NCI-H446 treated with DMSO at 0.1 percent for 48 hours (cell line): ENCODE results near the gene VAC14.

Experiments used
- DNase-seq: peaks from one replicate; lab custom pipeline; 2025; lab: John Stamatoyannopoulos, UW

The VAC14 gene

DNA sequence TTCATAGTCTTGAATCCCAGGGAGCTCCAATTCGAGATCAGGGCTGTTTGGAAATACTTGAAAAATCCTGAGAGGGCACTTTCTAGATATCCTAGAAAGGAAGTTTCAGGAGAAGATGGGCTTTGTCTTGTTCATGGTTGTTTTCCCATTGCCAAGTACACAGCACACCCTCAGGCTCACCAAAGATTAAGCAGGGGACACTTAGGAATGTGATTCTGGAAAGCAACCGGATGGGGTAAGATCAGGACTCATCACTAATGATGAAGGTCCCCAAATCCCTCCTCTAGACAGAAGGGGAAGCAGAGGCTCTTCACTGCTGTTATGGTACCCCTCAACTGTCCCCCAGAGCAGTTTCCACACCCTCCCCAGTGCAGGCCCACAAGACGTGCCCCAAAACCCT lies 40.7 kb downstream of the VAC14 start:
- no peak for DNase-seq

DNA sequence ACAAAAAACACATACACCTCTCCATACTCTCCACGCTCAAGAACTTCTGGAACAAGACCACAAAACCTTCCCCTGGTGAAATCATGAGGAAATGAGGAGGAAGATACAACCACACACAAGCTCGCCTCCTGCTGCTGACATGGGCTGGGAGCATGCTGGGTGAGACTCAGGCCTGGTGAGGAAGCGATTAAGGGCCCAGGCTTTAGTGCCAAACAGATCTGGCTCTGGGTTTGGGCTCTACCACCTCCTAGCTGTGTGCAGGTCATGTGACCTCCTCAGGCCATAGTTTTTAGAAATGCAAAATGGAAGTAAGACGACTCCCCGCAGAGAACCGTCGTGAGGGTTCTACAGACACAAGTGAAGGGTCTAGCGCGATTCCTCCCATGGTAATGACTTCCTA lies 41.3 kb downstream of the VAC14 start:
- no peak for DNase-seq

DNA sequence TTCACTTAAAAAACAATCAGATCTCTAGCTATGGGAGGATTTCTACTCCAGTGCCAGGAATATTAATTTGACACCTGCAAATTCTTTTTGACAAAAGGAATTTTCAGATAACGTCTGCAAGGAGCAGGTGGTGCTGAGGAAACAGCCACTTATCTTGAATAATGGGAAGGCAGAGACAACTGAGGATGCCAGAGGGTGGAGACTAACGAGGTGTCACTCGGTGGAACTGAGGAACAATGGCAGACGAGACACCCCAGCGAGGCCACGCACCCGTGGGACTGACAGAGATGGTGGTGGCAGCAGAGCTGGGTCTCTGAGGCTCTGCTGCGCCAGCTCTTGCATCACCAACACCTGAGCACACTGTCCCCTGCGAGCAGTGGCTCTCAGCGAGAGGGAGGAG lies 42.2 kb downstream of the VAC14 start:
- DNase-seq = no peak

DNA sequence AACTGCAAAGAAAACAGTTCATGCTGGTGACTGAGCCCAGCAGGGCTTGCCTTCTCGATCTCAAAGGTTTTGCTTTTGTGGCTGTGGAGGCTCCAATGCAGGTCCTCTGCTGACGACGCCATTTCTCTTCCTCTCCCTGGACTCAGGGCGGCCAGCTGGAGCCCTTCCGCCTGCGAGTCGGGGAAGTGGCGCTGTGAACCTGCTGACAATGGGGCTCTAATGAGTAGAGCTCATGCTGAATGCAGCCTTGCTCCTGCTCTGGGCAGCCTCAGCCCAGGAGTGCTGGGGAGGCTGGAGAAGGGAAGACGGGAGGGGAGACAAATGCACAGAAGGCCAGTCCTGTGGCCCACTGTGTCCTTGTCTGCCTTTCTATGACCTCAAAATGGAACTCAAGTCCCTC lies 43.8 kb downstream of the VAC14 start:
- DNase-seq = no peak

DNA sequence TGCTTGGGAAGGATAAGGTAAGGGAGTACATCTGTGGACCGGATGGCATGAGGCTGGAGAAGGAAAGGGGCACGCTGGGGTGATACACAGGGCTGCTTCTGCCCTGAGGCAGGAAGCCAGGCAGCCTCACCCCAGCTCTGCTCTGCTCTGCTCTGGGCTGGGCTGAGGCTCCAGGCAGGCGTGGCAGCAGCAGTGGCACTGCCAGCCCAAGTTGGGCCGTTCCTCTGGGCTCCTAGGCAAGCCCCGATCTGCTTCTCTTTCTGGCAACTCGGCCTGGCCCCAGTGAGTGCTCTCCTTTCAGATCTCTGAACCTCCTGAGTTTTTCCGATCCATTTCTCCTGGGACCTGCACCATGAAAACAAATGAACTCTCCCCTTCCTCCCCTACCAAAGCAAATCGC lies 44.9 kb downstream of the VAC14 start:
- no peak for DNase-seq

DNA sequence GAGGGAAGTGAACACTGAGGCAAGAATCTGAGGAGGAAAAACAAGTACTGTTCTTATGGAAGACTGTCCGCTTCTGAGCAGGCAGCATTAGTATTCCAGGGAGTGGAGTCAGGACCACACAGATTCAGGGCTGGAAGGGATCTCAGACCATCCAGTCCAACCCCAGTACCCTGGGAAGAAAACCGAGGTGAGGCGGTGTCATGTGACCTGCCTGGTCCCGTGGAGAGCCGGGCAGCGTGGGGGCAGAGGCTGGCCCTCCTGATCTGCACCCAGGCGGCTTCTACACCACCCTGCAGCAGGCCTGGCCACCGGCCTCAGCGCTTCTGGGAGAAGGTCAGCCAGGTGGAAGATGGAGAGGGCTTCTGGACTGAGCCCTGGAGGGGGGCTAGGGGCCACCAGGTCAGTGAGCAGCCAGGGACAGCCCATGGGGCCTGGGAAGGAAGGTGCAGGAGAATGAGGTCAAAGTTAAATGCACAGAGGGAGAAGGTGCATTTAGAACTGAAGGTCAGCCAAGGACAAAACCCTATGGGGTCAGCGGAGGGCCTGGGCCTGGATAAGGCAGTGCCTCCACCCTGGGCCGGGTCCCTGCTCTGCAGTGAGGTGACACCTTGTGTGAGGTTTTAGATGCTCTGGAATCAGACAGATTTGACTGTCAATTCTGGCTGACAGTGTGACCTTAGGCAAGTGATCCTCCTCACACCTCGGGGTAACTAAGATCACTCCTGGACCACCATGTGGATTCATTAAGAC lies 45.9 kb downstream of the VAC14 start:
- DNase-seq = no peak

DNA sequence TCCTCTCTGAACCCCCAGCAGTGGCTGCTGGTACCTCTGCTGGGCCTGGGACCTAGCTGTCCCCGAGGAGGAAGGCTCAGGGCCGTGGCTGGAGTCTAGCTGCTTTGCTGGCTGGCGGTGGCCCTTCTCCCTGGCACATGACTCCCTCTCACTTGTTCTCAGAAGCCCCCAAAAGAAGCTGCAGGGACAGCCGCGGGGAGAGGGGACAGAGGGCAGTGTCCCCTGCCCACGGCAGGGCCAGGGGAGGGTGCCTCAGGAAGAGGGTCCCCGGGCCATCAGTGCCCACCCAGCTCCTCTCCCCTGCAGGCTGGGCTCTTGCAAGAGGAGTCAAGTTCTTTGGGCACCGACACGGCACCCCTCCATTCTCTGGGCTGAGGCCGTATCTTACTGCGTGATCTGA lies 46.6 kb downstream of the VAC14 start:
- DNase-seq = no peak

DNA sequence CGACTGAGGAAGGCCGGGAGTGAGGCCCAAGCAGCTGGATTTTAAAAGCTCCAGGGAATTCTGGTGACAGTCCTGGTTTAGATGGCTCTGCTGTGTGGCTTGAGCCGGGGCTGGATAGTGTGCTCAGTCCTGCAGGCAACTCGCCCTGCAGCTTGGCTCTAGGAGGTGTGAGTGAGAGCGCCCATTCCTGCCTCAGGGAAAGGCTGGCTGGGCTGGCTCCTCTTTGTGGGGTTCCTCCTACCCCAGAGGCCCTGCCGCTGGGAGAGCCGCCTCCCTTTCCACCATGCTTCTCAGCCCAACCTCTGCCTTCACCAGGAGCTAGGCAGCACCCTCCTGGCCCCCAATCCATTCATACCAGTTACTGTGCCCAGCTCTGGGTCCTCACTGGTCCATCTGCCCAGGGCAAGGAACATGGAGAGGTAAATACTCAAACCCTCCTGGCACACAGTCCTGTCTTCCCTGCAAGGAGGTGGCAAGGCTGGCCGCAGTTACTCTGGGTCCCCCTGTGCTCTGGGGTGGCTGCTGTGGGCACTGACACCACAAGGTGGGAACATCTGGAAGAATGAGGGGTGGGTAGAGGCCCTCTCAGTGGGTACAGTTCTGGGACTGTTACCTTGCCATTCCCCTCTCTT lies 47.1 kb downstream of the VAC14 start:
- DNase-seq = no peak

DNA sequence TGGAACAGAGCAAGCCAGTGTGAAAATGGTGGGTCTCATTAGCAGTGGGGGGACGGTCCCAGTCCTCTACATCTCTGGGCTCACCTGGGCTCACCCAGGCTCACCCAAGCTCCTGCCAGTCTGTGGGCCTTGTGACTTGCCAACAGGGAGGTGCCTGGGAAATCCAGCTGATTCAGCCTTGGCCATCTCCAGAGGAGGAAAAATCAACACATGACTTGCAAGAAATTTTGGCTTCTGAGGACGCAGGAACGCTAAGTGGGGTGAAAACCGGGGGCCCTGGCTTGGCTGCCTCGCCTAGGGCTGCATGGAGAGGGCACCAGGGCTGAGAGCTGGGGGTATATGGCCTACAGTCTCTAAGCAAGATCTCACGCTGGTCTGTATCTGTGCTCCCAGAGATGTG lies 47.7 kb downstream of the VAC14 start:
- DNase-seq = no peak

DNA sequence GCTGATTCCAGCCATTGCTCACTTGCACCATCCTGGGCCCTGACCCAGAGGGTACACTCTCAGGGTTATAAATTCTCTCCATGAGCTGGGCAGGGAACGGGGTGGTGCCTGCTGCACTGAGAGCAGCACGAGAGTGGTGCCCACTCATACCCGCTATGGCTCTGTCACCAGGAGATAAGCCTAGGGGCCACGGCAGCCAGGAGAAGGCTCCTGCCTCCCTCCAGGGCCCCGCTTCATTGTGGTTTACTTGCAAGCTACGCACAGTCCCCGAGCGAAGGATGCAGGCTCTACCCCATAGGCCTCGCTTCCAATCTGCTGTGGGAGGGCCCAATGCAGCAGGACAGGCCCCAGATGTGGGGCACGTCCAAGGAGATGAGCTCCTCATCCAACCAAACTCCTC lies 48.5 kb downstream of the VAC14 start:
- DNase-seq = no peak

DNA sequence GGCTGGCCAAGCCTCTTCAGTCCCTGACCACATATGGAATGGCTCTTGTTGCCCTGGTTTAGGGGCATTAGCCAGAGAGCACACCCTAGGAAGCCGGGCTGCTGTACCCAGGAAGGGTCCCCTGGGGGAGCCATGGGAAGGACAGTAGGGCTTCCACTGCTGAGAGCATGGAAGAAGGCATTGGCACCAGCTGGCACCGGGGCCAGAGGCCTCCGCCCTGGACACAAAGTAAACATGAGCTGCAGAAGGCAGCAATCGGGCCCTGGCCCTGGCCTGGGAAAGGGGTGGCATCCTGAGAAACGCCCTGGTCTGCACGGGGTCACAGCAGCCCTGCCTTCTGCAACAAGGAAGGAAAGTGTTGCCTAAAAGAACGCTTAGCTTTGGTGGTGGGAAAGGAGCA lies 49.4 kb downstream of the VAC14 start:
- DNase-seq = no peak

DNA sequence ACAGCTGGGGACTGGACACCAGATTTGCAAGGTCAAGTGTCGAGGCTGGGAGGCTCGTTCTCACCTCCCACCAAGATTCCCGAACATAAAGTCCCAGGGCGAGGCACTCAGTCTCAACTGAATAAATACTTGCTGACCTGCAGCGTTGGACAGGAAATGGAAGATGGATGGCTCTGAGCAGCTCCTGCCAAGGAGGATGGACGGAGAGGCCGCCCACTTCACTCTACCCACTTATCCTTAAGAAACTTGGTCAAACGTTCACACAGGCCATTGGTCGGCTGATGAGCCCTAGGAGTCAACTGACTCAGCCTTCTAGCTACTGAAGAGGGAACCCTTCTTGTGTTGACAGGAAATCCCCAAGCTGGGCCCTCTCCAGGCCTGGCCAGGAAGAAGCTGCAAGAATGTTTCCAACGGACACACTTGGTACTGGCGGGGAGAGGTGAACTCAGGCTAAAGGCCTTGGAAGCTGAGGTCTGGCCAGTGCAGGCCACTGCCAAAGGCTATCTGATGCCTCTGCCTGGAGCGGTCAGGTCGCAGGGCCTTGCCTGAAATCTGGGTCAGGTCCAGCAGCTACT lies 50.0 kb downstream of the VAC14 start:
- DNase-seq = no peak

DNA sequence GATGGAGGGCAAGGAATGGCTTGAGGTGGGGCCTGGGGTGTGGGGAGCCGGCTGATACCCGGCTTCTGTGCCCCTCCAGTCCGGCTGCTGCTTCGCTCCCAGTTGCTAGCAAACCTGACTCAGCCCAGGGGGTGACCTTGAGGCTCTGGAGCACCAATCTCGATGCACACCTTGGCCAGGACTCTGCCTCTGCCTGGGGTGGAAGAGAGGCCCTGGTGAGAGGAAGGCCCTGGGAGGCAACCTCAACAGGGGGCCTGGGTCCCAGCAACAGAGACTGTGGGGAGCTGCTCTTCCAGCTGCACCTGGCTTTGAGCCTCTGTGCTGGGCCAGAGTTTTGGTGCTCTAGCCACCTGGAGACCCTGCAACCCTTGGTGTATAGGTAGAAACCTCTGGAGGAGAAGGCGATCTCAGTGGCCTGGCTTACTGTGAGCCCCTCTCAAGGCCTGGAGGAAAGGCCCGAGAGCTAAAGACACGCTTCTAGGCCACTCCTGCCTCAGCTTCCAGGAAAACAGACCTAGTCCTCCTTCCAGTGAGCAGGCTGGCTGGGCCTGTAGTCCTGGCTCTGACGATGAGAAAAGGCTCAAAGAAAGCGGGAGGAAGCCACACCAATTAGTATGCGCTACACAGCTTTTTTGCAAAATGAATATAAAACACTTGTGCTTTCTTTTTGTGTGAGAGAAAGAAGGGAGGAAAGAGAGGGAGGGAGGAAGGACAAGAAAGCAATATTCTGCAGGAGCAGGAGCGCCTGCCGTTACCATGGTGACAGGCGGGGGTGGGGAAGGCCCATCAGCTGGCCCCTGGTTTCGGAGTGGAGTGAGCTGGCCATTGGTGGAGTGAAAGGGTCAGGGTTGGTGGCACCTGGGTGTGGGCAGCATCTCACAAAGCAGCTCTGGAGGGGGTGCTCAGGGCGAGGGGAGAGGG lies 51.0 kb downstream of the VAC14 start:
- DNase-seq = no peak

DNA sequence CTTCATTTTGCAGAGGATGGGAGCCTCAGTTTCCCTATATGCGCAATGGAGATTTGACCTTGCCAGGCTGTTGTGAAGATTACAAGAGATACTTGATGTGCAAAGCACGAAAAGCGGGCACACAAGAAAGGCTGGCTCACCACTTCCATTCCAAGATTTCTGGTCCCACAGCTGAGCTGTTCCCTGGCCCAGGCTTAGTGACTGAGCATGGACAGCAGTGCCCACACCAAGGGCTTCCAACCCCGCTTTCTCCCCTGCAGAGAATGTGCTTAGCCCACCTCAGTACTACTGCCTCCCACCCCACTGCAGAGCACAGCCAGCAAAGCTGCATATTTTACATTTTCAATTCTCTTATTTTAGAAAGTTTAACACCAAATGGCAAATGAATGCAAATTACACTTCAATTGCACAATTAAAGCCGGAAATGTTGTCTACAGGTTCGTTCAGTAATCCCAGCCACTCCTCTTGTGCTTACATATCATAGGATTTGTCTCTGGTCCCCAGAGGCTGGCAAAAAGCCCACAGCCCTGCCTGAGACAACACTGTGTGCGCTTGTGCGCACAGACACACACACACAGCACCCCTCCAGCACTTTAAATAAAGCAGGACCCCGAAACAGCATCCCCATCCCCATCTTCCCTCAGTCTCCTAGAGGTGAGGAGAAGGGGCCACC lies 51.8 kb downstream of the VAC14 start:
- DNase-seq = no peak

DNA sequence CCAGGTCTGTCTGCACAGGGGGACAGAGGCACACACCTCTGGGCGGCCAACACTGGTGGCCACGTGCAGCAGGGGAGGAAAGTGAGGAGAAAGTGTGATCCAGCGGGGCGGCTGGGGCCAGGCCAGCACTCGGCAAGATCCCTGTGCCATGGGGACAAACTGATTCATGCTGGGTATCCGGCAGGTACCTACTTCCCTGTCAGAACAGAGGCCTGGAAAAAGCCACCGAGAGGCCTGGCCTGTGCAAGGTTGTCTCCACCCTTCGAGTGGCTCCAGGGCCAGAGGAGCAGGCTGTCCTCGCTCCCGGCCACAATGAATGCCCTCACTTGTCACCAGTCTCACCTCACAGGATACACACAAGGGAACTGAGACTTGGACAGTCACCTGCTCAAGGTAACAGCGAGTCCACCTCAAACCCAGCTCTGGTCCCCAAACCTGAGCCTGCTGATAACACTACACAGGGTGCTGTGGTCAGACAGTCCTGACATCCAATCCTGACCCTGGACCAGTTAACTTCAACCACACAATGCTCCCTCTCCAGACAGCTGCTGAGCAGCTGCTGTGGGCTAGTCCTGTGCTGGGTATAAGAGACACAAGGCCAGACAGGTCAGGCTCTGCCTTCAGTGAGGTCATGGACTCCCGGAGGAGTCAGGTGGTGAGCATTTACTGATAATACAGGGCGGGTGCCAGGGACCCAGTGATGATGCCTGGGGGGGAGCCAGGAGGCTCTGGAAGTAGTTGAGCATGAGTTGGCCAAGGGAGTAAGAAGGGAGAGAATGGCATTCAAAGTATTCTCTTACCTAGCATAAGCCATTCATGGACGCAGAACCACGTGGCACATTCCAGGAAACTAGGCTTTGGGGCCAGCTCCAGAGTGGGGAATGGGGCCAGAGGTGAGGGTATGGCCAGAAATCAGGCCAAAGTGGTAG lies 53.0 kb downstream of the VAC14 start:
- no peak for DNase-seq

DNA sequence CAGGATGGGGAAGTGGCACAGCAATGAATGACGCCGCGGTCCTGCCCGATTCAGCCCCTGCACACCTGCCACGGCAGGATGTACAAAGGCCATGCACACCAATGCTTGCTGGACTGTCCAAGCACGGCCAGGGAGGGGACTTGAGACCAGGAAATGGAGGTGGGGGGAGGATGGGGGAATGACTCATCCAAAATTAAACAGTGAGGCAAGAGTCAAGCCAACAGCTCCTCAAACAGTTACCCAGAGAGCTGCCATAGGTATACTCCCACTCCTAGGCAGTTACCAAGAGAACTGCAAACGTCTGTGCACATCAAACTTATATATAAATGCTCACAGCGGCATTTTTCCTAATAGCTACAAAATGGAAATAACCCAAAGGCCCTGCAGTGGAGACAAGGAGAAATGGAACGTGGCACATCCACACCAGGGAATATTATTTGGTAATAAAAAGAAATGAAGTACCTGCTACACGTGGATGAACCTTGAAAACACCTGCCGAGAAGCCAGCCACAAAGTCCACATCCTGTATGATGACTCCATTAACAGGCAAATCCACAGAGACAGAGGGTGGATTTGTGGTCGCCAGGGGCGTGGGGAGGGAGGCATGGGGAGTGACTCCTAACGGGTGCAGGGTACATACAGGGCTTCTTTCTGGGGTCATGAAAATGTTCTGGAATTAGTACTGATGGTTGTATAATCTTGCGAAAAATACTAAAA lies 54.1 kb downstream of the VAC14 start:
- no peak for DNase-seq

DNA sequence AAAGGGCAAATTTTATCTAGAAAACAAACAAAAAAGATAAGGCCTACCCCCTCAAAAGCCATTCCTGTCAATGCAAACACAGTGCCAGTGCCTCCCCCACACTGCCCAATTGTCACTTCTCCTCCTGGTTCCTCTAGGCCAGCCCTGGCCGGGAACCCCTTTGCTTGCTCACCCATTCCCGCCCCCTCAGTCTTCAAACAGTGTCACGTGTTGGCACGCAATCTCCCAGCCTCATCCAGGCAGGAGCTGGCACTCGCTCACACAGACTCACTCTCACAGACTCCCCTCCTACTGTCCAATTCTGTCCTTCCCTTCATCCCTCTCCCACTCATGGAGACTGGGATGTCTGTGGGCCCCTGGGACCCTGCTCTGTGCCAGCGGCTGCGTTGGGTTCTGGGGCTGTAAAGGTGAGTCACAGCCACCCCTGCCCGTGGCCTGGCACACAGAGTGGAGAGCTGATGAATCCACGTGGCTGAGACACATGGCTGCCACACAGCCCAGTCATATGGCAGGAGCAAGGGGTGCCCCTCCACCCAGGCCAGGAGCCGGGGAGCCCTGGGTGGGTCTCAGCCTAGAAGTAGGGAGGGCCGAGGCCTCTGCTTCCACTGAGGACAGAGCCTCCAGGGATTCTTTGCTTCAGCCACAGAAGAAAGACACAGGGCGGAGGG lies 54.8 kb downstream of the VAC14 start:
- no peak for DNase-seq

DNA sequence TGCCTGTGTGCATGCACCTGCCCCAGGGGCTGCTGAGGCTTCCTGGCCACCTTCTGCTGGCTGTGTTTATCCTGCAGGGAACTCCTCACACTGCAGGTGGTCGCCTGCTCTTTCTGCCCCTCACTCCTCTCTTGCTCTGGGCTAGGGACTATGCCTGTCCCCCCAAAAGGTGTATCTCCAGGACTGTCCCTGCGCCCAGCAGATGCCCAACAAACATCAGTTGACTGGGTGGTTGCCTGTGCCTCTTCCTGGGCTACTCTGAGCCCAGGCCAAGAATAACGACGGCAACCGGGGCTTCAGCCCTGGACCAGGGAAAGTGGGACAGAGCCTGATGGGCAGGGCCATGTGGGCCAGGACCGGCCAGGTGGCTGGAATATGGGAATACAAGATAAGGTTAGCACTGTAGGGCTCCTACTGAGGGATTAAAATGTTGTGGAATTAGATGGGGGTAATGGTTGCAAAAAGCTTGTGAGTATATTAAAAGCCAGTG lies 55.4 kb downstream of the VAC14 start:
- no peak for DNase-seq

DNA sequence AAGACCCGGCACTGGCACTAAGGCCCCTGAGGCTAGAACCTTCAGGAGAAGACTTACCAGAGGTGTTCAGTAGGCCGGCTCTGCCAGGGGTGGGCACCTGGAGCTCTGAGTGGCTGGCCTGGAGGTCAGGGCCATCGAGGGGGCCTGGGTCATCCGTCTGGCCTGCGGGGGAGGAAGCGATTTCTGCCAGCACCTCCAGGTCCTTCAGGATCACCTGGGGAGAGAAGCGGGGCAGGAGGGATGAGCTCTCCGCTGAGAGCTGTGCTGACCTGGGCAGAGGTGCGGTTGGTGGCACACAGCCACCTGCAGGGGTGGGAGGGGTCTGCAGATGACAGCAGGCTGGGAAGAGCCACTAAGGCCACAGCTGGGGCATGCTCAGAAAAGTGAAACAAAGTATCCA lies 56.6 kb downstream of the VAC14 start:
- DNase-seq = no peak

DNA sequence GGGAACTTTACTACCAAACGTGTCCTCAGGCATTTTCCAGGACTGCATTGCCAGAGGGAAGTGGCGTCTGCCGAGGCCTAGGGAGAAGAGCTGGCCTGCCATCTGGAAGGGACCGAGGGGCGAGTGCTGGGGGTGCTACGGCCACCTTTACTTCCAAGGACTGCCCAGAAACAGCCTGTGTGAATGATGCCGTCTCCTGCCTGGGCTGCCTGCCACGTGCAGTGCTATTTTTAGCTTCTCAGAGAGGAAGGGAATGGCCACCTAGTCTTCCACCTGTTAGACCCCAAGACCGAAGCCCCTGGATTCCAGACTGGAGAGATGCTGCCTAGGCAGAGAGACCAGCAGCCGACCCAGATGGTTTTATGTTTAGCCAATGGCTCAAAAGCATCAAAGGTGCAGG lies 57.2 kb downstream of the VAC14 start:
- no peak for DNase-seq
